IPS-18c (cell line): Measurements from ENCODE around the gene CDC42BPB.

Experiments
- H3K4me3 ChIP-seq: 2 replicates; pipeline ENCODE4 v1.7.0; 2013; ENCODE audit warnings: low read depth, mild to moderate bottlenecking, low read length, moderate library complexity; ENCODE audit not compliant: insufficient read depth
- H3K9me3 ChIP-seq: one replicate; pipeline ENCODE4 v1.6.1; 2013; ENCODE audit warnings: mild to moderate bottlenecking, low read length, moderate library complexity; ENCODE audit not compliant: control insufficient read depth, insufficient read depth

CDC42BPB gene

GRCh38 chr14:102996941-102997340 lies 60.4 kb downstream of the CDC42BPB start:
- H3K9me3 ChIP-seq: peaks cover 4% of the 10 kb centered on the region
- no peak overlapping the region for H3K4me3 ChIP-seq

- Histone ChIP-seq H3K4me3 (no peak overlapping the region), H3K9me3 (peaks cover 4% of the 10 kb centered on the region)
Observed at GRCh38 chr14:102994689-102995088, 62.7 kb downstream of the CDC42BPB start.

- Histone ChIP-seq H3K9me3 (peaks cover 4% of the 10 kb centered on the region), H3K4me3 (no peak overlapping the region)
Observed at GRCh38 chr14:102993523-102993922, 63.8 kb downstream of the CDC42BPB start.

- peaks cover 4% of the 10 kb centered on the region for H3K9me3 ChIP-seq
- H3K4me3 ChIP-seq: no peak overlapping the region
Observed at GRCh38 chr14:102991376-102991775, 66.0 kb downstream of the CDC42BPB start.

GRCh38 chr14:102988054-102988453 lies 69.3 kb downstream of the CDC42BPB start:
- H3K9me3 ChIP-seq: no peaks in the 10 kb centered on the region
- H3K4me3 ChIP-seq: no peak overlapping the region

GRCh38 chr14:102986810-102987579 lies 70.4 kb downstream of the CDC42BPB start:
- Histone ChIP-seq H3K4me3 (no peak overlapping the region), H3K9me3 (no peaks in the 10 kb centered on the region)

- no peak overlapping the region for H3K4me3 ChIP-seq
- no peaks in the 10 kb centered on the region for H3K9me3 ChIP-seq
Observed at GRCh38 chr14:102985665-102986064, 71.7 kb downstream of the CDC42BPB start.

GRCh38 chr14:102984336-102985102 lies 72.8 kb downstream of the CDC42BPB start:
- Histone ChIP-seq H3K9me3 (no peaks in the 10 kb centered on the region), H3K4me3 (no peak overlapping the region)

GRCh38 chr14:102983496-102983895 lies 73.9 kb downstream of the CDC42BPB start:
- H3K9me3 ChIP-seq: no peaks in the 10 kb centered on the region
- H3K4me3 ChIP-seq: no peak overlapping the region

- H3K4me3 ChIP-seq: no peak overlapping the region
- H3K9me3 ChIP-seq: no peaks in the 10 kb centered on the region
Observed at GRCh38 chr14:102982852-102983470, 74.4 kb downstream of the CDC42BPB start.

- Histone ChIP-seq H3K9me3 (no peaks in the 10 kb centered on the region), H3K4me3 (no peak overlapping the region)
Observed at GRCh38 chr14:102980409-102980810, 76.9 kb downstream of the CDC42BPB start.

- H3K9me3 ChIP-seq: no peaks in the 10 kb centered on the region
- no peak overlapping the region for H3K4me3 ChIP-seq
Observed at GRCh38 chr14:102979406-102979805, 77.9 kb downstream of the CDC42BPB start.

- Histone ChIP-seq H3K9me3 (no peaks in the 10 kb centered on the region), H3K4me3 (no peak overlapping the region)
Observed at GRCh38 chr14:102977475-102977874, 79.9 kb downstream of the CDC42BPB start.

GRCh38 chr14:102975662-102976061 lies 81.7 kb downstream of the CDC42BPB start:
- Histone ChIP-seq H3K4me3 (no peak overlapping the region), H3K9me3 (no peaks in the 10 kb centered on the region)

- no peak overlapping the region for H3K4me3 ChIP-seq
- H3K9me3 ChIP-seq: no peaks in the 10 kb centered on the region
Observed at GRCh38 chr14:102973706-102974285, 83.6 kb downstream of the CDC42BPB start.

- no peak overlapping the region for H3K4me3 ChIP-seq
- H3K9me3 ChIP-seq: no peaks in the 10 kb centered on the region
Observed at GRCh38 chr14:102971836-102972606, 85.3 kb downstream of the CDC42BPB start.

- no peak overlapping the region for H3K4me3 ChIP-seq
Observed at GRCh38 chr14:102971314-102971713, 86.0 kb downstream of the CDC42BPB start.

More at GRCh38 chr14:102971314-102971713, 86.0 kb downstream of the CDC42BPB start:
- no peaks in the 10 kb centered on the region for H3K9me3 ChIP-seq
